Measurements from ENCODE around the gene TMED5.

GRCh38 chr1:93215322-93215721 lies 35.1 kb upstream of the TMED5 start:
- TF ChIP-seq CTCF (IDR thresholded peaks at IDR 0.05) (no peak), POLR2A (IDR thresholded peaks at IDR 0.05) (no peak)

Data from Peyer's patch (tissue), 4 donors.